ENCODE results near the gene TEX29. TPM values are rescaled to one million over a fixed set of nuclear protein-coding genes. Genes with fewer than 3 reads are reported as not detected.

TEX29 gene
- total and polyA plus RNA-seq, 8 donors = 0.35 to 1.2 (median 0.58) TPM

DNA sequence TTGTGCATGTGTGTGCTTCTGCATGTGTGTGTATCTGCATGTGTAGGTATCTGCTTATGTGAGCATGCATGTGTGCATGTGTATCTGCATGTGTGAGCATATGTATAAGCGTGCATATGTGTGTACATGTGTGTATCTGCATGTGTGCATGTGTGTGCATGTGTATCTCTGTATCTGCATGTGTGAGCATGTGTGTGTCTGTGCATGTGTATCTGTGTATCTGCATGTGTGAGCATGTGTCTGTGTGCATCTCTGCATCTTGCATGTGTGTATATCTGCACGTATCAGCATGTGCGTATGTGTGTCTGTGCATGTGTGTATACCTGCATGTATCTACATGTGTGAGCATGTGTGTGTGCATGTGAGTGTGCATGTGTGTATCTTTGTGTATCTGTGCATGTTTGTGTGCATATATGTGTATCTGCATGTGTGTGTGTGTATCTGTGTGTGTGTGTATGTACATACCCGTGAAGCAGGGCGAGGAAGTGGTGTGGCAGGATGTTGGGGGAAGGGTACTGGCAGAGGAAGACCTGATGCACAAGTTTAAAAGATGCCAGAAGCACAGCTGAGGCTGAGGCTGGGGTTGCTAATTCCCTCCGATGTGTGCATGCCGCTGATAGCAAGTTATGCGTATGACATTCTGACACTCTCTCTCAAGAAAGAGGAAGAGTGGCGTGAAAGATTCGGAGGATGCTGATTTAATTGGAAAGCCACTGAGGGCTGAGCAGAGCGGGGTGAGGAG, 64.2 kb downstream of the TEX29 start:
- ATAC-seq (no peak), DNase-seq (no peak)
- intact Hi-C loops (cut with DNase I) = no loop called here
- no peaks in the 10 kb centered on the region for H3K4me1 ChIP-seq
- H3K9me3 ChIP-seq = peaks cover 0 to 4% of the 10 kb centered on the region in 2 donors
- no peaks in the 10 kb centered on the region for H3K36me3 ChIP-seq
- H3K4me3 ChIP-seq = no peak overlapping the region
- TF ChIP-seq, protein P1, sequence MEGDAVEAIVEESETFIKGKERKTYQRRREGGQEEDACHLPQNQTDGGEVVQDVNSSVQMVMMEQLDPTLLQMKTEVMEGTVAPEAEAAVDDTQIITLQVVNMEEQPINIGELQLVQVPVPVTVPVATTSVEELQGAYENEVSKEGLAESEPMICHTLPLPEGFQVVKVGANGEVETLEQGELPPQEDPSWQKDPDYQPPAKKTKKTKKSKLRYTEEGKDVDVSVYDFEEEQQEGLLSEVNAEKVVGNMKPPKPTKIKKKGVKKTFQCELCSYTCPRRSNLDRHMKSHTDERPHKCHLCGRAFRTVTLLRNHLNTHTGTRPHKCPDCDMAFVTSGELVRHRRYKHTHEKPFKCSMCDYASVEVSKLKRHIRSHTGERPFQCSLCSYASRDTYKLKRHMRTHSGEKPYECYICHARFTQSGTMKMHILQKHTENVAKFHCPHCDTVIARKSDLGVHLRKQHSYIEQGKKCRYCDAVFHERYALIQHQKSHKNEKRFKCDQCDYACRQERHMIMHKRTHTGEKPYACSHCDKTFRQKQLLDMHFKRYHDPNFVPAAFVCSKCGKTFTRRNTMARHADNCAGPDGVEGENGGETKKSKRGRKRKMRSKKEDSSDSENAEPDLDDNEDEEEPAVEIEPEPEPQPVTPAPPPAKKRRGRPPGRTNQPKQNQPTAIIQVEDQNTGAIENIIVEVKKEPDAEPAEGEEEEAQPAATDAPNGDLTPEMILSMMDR (IDR thresholded peaks at IDR 0.05) = no peak
- H3K27me3 ChIP-seq = peaks cover 0 to 19% of the 10 kb centered on the region in 2 donors
- no peak overlapping the region for H3K27ac ChIP-seq

DNA sequence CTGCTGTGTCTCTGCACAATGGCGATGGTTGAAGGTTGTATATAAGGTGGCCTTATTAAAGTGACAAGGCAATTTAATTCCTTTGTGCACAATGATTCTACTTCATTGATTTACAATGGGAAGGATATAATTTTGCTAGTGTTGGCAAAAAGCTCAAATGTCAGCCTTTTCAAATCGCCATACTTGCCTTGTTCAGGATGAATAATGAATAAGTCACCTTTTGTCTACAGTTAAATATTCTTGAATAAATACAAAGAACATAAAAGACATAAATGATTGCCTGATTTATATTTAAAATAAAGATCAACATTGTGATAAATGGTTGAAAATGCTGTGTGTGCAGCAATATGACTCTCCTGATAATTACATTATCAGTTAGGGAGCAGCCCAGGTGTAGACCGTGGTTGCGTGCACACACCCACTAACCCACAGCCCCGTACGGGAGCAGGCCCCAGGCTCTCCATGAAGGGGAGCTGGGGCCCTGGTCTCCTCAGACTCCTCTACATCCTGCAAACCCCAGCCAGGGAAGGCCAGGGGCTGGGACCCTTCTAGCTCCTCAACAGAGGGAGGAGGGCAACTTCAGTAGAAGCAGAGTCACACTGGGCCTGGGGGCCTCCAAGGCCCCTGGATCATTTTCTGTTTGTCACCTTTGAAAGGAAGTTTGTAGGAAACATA, 64.9 kb downstream of the TEX29 start:
- ATAC-seq = no peak
- H3K27ac ChIP-seq = no peak overlapping the region
- no peaks in the 10 kb centered on the region for H3K36me3 ChIP-seq
- H3K27me3 ChIP-seq = peaks cover 0 to 19% of the 10 kb centered on the region in 2 donors
- no peak overlapping the region for H3K4me3 ChIP-seq
- peaks cover 0 to 3% of the 10 kb centered on the region in 2 donors for H3K9me3 ChIP-seq
- no peak for DNase-seq
- intact Hi-C loops (cut with DNase I) = no loop called here
- TF ChIP-seq, protein P1 (IDR thresholded peaks at IDR 0.05) = no peak
- no peaks in the 10 kb centered on the region for H3K4me1 ChIP-seq

DNA sequence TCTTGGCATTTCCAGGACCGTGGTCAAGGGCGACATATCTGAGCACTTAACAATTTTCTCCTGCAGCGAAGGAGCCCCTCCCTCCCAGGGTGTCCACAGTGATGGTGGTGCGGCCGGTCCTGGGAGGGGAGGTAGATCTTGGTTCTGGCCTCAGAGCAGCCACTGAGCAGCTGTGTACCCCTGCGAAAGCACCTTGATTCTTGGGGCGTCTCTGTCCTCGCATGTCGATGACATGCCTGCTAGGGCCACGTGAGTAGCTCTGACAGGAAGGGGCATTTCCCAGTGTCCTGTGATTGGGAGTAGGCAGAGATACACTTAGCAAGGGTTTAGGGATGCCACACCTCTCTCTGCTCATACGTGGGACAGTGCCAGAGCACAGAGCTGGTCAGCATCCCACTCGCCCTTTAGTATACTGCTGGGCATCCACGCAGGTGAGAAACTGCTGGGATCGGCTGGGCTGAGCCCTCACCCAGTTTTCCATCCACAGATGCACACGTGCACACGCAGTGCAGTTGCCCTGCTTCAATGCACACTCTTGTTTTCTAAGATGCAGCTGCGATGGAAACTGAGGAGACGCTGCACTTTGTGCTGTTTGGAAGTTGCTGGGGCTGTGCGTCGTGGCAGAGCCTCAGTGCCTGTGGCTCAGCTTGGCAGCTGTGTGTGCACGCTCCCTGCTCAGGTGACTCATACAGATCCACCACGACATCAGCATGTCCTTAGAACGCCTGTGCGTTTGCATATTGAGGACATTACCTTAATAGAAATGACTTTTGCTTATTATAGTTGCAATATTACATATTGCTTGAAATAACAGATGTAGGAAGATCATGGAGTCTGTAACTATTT, 66.8 kb downstream of the TEX29 start:
- TF ChIP-seq, protein P1 (IDR thresholded peaks at IDR 0.05) = no peak
- Histone ChIP-seq H3K36me3 (no peaks in the 10 kb centered on the region), H3K9me3 (no peaks in the 10 kb centered on the region), H3K4me3 (no peak overlapping the region), H3K4me1 (no peaks in the 10 kb centered on the region), H3K27me3 (peaks cover 0 to 19% of the 10 kb centered on the region in 2 donors), H3K27ac (no peak overlapping the region)
- no peak for ATAC-seq
- intact Hi-C loops (cut with DNase I) = no loop called here
- DNase-seq = no peak

DNA sequence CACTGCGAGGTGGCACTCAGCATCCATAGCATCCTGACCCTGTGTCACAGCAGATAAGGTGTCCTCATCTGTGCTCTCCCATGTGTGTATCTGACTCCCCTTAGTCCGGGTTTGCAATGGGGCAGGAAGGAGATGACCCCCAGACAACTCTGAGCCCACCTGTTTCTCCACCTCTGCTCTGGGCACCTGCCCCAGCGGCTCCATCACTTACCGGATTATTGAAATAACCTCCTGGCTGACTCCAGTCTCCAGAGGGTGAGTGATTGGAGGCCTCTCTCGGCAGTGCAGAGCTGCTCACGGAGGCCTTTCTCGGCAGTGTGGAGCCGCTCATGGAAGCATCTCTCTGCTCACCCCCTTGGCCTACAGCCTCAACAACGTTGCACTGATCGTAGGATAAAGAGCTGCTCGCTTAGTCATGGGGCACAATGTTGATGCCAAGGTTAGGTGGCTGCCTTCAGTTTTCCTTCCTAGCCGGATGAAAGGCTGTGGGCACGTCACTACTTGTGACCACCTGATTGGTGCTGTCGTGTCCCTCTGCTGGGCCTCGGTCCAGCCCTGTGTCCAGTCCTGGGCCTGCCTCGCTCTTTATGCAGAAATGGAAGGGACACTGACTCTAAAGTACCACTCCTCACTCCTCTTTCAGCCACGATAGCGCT, 67.6 kb downstream of the TEX29 start:
- ATAC-seq = no peak
- Histone ChIP-seq H3K36me3 (no peaks in the 10 kb centered on the region), H3K9me3 (no peaks in the 10 kb centered on the region), H3K4me3 (no peak overlapping the region), H3K27ac (no peak overlapping the region), H3K27me3 (peaks cover 0 to 19% of the 10 kb centered on the region in 2 donors), H3K4me1 (no peaks in the 10 kb centered on the region)
- no peak for DNase-seq
- TF ChIP-seq, protein P1 (IDR thresholded peaks at IDR 0.05) = no peak
- intact Hi-C loops (cut with DNase I) = no loop called here

Data from left lung (tissue), 10 donors.